H9 (cell line): ENCODE measurements around the gene SPTBN1. TPM values are rescaled to one million over a fixed set of nuclear protein-coding genes. Genes with fewer than 3 reads are reported as not detected.

ENCODE experiments used
- DNase-seq: peaks from one replicate; pipeline ENCODE4 v3.0.0-alpha.2; 2017
- H2AFZ ChIP-seq: one replicate; pipeline ENCODE4 v1.6.1; 2013; ENCODE audit warnings: mild to moderate bottlenecking, low read length, control low read depth, moderate library complexity
- H2AK5ac ChIP-seq: 2 replicates; pipeline ENCODE4 v1.6.1; 2013; ENCODE audit warnings: low read length, control low read depth, mixed read lengths; ENCODE audit not compliant: insufficient read length
- H2BK120ac ChIP-seq: one replicate; pipeline ENCODE4 v1.6.1; 2013; ENCODE audit warnings: low read depth, mild to moderate bottlenecking, low read length, control low read depth, inconsistent platforms; ENCODE audit not compliant: poor library complexity, severe bottlenecking
- H2BK12ac ChIP-seq: 2 replicates; pipeline ENCODE4 v1.6.1; 2013; ENCODE audit warnings: low read length, control low read depth, mixed read lengths, low read depth; ENCODE audit not compliant: insufficient read length
- H2BK15ac ChIP-seq: 2 replicates; pipeline ENCODE4 v1.6.1; 2013; ENCODE audit warnings: low read depth, low read length, control low read depth
- H2BK20ac ChIP-seq: one replicate; pipeline ENCODE4 v1.6.1; 2013; ENCODE audit warnings: low read depth, mild to moderate bottlenecking, low read length, control low read depth, inconsistent platforms; ENCODE audit not compliant: poor library complexity, severe bottlenecking
- H2BK5ac ChIP-seq: 2 replicates; pipeline ENCODE4 v1.6.1; 2013; ENCODE audit warnings: low read length, control low read depth, mixed read lengths; ENCODE audit not compliant: insufficient read length
- H3K14ac ChIP-seq: 2 replicates; pipeline ENCODE4 v1.6.1; 2013; ENCODE audit warnings: low read length, control low read depth; ENCODE audit not compliant: insufficient read depth
- H3K18ac ChIP-seq: 2 replicates; pipeline ENCODE4 v1.6.1; 2013; ENCODE audit warnings: low read depth, mild to moderate bottlenecking, mixed read lengths, low read length, control low read depth; ENCODE audit not compliant: insufficient read length
- H3K23ac ChIP-seq: 2 replicates; pipeline ENCODE4 v1.6.1; 2013; ENCODE audit warnings: low read length, control low read depth, mixed read lengths, low read depth; ENCODE audit not compliant: insufficient read length
- H3K23me2 ChIP-seq: 2 replicates; pipeline ENCODE4 v1.6.1; 2013; ENCODE audit warnings: low read depth, mild to moderate bottlenecking, mixed read lengths, low read length, control low read depth; ENCODE audit not compliant: insufficient read length, poor library complexity, severe bottlenecking
- H3K27ac ChIP-seq: 2 replicates; pipeline ENCODE4 v1.5.1; 2013; ENCODE audit warnings: low read length, control low read depth, mixed read lengths, low read depth; ENCODE audit not compliant: insufficient read length
- H3K27me3 ChIP-seq: 2 replicates; pipeline ENCODE4 v1.6.1; 2013; ENCODE audit warnings: low read length, control low read depth, inconsistent platforms; ENCODE audit not compliant: insufficient read depth
- H3K4ac ChIP-seq: 2 replicates; pipeline ENCODE4 v1.6.1; 2013; ENCODE audit warnings: low read depth, mild to moderate bottlenecking, control low read depth, inconsistent platforms, low read length, moderate library complexity
- H3K4me1 ChIP-seq: 2 replicates; pipeline ENCODE4 v1.6.1; 2013; ENCODE audit warnings: low read length, control low read depth, inconsistent platforms; ENCODE audit not compliant: insufficient read depth
- H3K4me2 ChIP-seq: 2 replicates; pipeline ENCODE4 v1.6.1; 2013; ENCODE audit warnings: low read length, control low read depth, mixed read lengths; ENCODE audit not compliant: insufficient read length, insufficient read depth
- H3K56ac ChIP-seq: 2 replicates; pipeline ENCODE4 v1.6.1; 2013; ENCODE audit warnings: low read depth, mild to moderate bottlenecking, mixed read lengths, low read length, control low read depth; ENCODE audit not compliant: insufficient read length
- H3K79me1 ChIP-seq: 2 replicates; pipeline ENCODE4 v1.6.1; 2013; ENCODE audit warnings: low read depth, mild to moderate bottlenecking, moderate library complexity, low read length, control low read depth, inconsistent platforms; ENCODE audit not compliant: insufficient read depth, poor library complexity, severe bottlenecking
- H3K79me2 ChIP-seq: 2 replicates; pipeline ENCODE4 v1.6.1; 2013; ENCODE audit warnings: low read length, control low read depth, inconsistent platforms; ENCODE audit not compliant: insufficient read depth
- H3K9ac ChIP-seq: 2 replicates; pipeline ENCODE4 v1.6.1; 2013; ENCODE audit warnings: low read length, control low read depth, mixed read lengths; ENCODE audit not compliant: insufficient read length; ENCODE audit errors: extremely low read depth
- H3K9me3 ChIP-seq: one replicate; pipeline ENCODE4 v1.6.1; 2013; ENCODE audit warnings: low read depth, low read length, inconsistent platforms; ENCODE audit not compliant: control insufficient read depth
- H3T11ph ChIP-seq: one replicate; pipeline ENCODE4 v1.6.1; 2013; ENCODE audit warnings: mild to moderate bottlenecking, low read length, control low read depth, inconsistent platforms
- H4K20me1 ChIP-seq: one replicate; pipeline ENCODE4 v1.6.1; 2013; ENCODE audit not compliant: control insufficient read depth, insufficient read length, insufficient read depth
- H4K5ac ChIP-seq: 2 replicates; pipeline ENCODE4 v1.6.1; 2013; ENCODE audit warnings: low read depth, mild to moderate bottlenecking, mixed read lengths, low read length, control low read depth; ENCODE audit not compliant: insufficient read length
- H4K8ac ChIP-seq: replicated peaks from 2 replicates; pipeline ENCODE4 v1.6.1; 2013; ENCODE audit warnings: low read length, control low read depth, mixed read lengths, low read depth; ENCODE audit not compliant: insufficient read length
- H4K91ac ChIP-seq: 2 replicates; pipeline ENCODE4 v1.6.1; 2013; ENCODE audit warnings: low read depth, mild to moderate bottlenecking, moderate library complexity, mixed read lengths, low read length, control low read depth; ENCODE audit not compliant: insufficient read length
- H3K27ac Mint-ChIP-seq, 3 experiments: 2 replicates in 2 of 3; 3 replicates in 1 of 3; pipeline ENCODE4 v1.8.0; 2020 to 2021; ENCODE audit warnings: mixed read lengths in 3 of 3, mild to moderate bottlenecking in 1 of 3, moderate library complexity in 1 of 3
- H3K27me3 Mint-ChIP-seq: 2 replicates; pipeline ENCODE4 v1.8.0; 2021; ENCODE audit warnings: low read depth, mild to moderate bottlenecking, moderate library complexity, mixed read lengths
- H3K36me3 Mint-ChIP-seq, 3 experiments: 2 replicates in 2 of 3; 3 replicates in 1 of 3; pipeline ENCODE4 v1.8.0; 2020 to 2021; ENCODE audit warnings: low read depth in 3 of 3, mixed read lengths in 3 of 3; ENCODE audit not compliant: insufficient read depth in 1 of 3
- H3K4me1 Mint-ChIP-seq, 2 experiments: 2 replicates each; pipeline ENCODE4 v1.8.0; 2020; ENCODE audit warnings: mixed read lengths in 2 of 2
- H3K4me3 Mint-ChIP-seq, 2 experiments: 2 replicates in 1 of 2; 3 replicates in 1 of 2; pipeline ENCODE4 v1.8.0; 2020 to 2021; ENCODE audit warnings: mild to moderate bottlenecking in 2 of 2, mixed read lengths in 2 of 2, moderate library complexity in 1 of 2
- H3K9me3 Mint-ChIP-seq, 2 experiments: 2 replicates in 1 of 2; 3 replicates in 1 of 2; pipeline ENCODE4 v1.8.0; 2020; ENCODE audit warnings: mild to moderate bottlenecking in 2 of 2, mixed read lengths in 2 of 2, moderate library complexity in 1 of 2
- CTCF ChIP-seq: fragments of 200-600 bp; sonication (generic); conservative IDR thresholded peaks from 3 replicates; pipeline ENCODE4 v1.8.0; 2021; ENCODE audit warnings: antibody characterized with exemption, mild to moderate bottlenecking
- WGBS: extraction: QIAGEN DNeasy Blood & Tissue Kit; methylation state at CpG from one replicate; pipeline ENCODE4 v1.1.7; 2013; ENCODE audit warnings: missing lambda C conversion rate, low lambda C conversion rate, mixed read lengths; ENCODE audit not compliant: insufficient read length; ENCODE audit errors: extremely low coverage; 5-methylcytosine and 5-hydroxymethylcytosine counted together
- total RNA-seq: library from RNA; stranded (reverse); gene quantifications from 2 replicates; pipeline ENCODE4 v1.2.1, GENCODE V29; 2021

The SPTBN1 gene
- total RNA-seq, 1 experiment from 2014 or later = 164 TPM

- Histone ChIP-seq H3K23ac (no peak overlapping the region), H3K27ac (no peak overlapping the region), H3K79me1 (no peaks in the 10 kb centered on the region), H3K4me2 (no peak overlapping the region), H4K91ac (no peak overlapping the region), H4K8ac (no peak overlapping the region), H3K4me1 (peaks cover 3% of the 10 kb centered on the region; the same call in 1 of the 2 replicates), H2BK20ac (no peak overlapping the region), H2BK120ac (no peak overlapping the region), H3T11ph (no peak overlapping the region), H3K9ac (no peak overlapping the region), H3K23me2 (no peaks in the 10 kb centered on the region), H3K14ac (no peak overlapping the region), H3K9me3 (no peaks in the 10 kb centered on the region), H4K20me1 (no peaks in the 10 kb centered on the region), H2BK5ac (no peak overlapping the region), H3K18ac (no peak overlapping the region), H3K56ac (no peak overlapping the region), H2AK5ac (no peak overlapping the region), H4K5ac (no peak overlapping the region), H3K27me3 (no peaks in the 10 kb centered on the region), H2BK12ac (no peak overlapping the region), H3K79me2 (no peaks in the 10 kb centered on the region; the same call in 1 of the 2 replicates), H3K4ac (no peak overlapping the region), H2BK15ac (no peak overlapping the region), H2AFZ (no peak overlapping the region)
- Mint-ChIP-seq H3K4me1 (peaks cover 0 to 6% of the 10 kb centered on the region in 2 experiments; a peak in 1 of 4 replicates), H3K9me3 (no peaks in the 10 kb centered on the region), H3K4me3 (no peak overlapping the region), H3K27ac (no peak overlapping the region), H3K36me3 (no peaks in the 10 kb centered on the region), H3K27me3 (no peaks in the 10 kb centered on the region)
- no peak for TF ChIP-seq CTCF
- no peak for DNase-seq
- no CpG with 5 or more reads among the region's 2 CpGs for WGBS
Observed at GRCh38 chr2:54465143-54465542, 9.0 kb downstream of the SPTBN1 start.
